Duodenal mucosa (tissue), 2 donors: ENCODE data around the gene LLPH.

ENCODE experiments used
- H3K27ac ChIP-seq: one replicate; pipeline ENCODE4 v1.7.0; 2013; ENCODE audit warnings: low read depth, low read length
- H3K27me3 ChIP-seq, 2 donors: one replicate each; pipeline ENCODE4 v1.7.0; 2013; ENCODE audit warnings: low read length in 2 of 2, control low read depth in 1 of 2; ENCODE audit not compliant: insufficient read depth in 2 of 2, control insufficient read depth in 1 of 2
- H3K36me3 ChIP-seq, 2 donors: one replicate each; pipeline ENCODE4 v1.7.0; 2013; ENCODE audit warnings: low read length in 2 of 2, control low read depth in 1 of 2; ENCODE audit not compliant: insufficient read depth in 2 of 2, control insufficient read depth in 1 of 2
- H3K4me1 ChIP-seq, 2 donors: one replicate each; pipeline ENCODE4 v1.7.0; 2013; ENCODE audit warnings: low read length in 2 of 2, control low read depth in 1 of 2; ENCODE audit not compliant: insufficient read depth in 2 of 2, control insufficient read depth in 1 of 2
- H3K4me3 ChIP-seq, 2 donors: one replicate each; pipeline ENCODE4 v1.7.0; 2013; ENCODE audit warnings: low read length in 2 of 2, low read depth in 1 of 2
- H3K9ac ChIP-seq, 2 donors: one replicate each; pipeline ENCODE4 v1.7.0; 2013; ENCODE audit warnings: low read length in 2 of 2, low read depth in 1 of 2
- H3K9me3 ChIP-seq, 2 donors: one replicate each; pipeline ENCODE4 v1.7.0; 2013; ENCODE audit warnings: low read length in 2 of 2, control low read depth in 1 of 2; ENCODE audit not compliant: control insufficient read depth in 1 of 2

Gene LLPH

GRCh38 chr12:66120477-66120876, 10.1 kb downstream of the LLPH start:
- H3K27ac ChIP-seq, result no peak overlapping the region
- peaks cover 12 to 42% of the 10 kb centered on the region in 2 donors for H3K36me3 ChIP-seq
- no peak overlapping the region for H3K9ac ChIP-seq
- H3K4me1 ChIP-seq, result no peaks in the 10 kb centered on the region
- no peaks in the 10 kb centered on the region for H3K9me3 ChIP-seq
- H3K27me3 ChIP-seq, result no peaks in the 10 kb centered on the region
- H3K4me3 ChIP-seq, result no peak overlapping the region

DNA sequence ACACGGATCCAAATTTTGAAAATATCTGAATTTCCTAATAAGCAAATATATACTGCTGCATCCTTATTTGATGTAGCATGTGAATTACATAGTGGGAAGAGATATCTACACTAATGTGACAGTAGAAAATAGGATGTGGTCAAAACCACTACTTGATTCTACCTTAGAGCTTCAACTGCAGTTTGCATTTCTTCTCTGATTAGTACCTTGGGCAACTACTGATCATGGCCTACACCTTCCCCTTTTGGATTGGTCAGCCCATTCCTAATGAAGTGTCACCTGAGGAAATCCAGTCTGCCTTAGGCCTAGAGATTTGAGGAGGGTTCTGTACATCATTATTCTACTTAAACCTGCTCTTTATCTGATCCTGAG, 10.7 kb downstream of the LLPH start:
- Histone ChIP-seq H3K27ac (no peak overlapping the region), H3K4me1 (no peaks in the 10 kb centered on the region), H3K9ac (no peak overlapping the region), H3K9me3 (no peaks in the 10 kb centered on the region), H3K36me3 (peaks cover 8 to 37% of the 10 kb centered on the region in 2 donors), H3K4me3 (no peak overlapping the region), H3K27me3 (no peaks in the 10 kb centered on the region)

DNA sequence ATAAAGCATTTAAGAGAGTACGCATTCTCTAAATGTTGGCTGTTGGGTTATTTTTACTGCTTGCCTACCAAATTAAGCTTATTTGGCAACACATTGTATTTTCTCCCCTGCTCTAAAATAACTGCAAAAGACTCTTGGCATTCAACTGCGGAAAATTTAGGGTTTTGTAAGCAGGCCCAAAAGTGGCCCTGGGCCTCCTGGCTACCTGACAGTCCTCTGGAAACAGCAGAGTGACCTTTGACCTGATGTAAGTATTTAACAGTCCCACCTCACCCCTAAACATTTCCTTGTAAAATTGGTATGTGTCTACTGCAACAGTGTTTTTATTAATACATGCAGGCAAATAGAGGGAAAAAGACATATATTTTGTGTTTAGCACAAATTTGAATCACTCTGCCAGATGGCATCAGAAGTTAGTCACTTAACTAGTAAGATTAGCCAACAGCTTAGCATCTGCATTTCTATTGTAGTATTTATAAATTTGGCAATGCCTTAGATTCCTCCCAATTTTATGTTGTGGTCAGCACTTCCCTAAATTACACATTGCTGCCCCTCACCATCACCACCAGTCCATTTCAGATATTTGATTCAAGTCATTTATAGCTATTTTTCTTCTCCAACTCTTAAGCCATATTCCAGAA, 11.2 kb downstream of the LLPH start:
- H3K36me3 ChIP-seq, result peaks cover 4 to 32% of the 10 kb centered on the region in 2 donors
- H3K4me1 ChIP-seq, result no peaks in the 10 kb centered on the region
- no peaks in the 10 kb centered on the region for H3K27me3 ChIP-seq
- H3K9me3 ChIP-seq, result no peaks in the 10 kb centered on the region
- H3K4me3 ChIP-seq, result no peak overlapping the region
- no peak overlapping the region for H3K9ac ChIP-seq
- H3K27ac ChIP-seq, result no peak overlapping the region

GRCh38 chr12:66118240-66118891, 12.2 kb downstream of the LLPH start:
- Histone ChIP-seq H3K36me3 (peaks cover 0 to 23% of the 10 kb centered on the region in 2 donors), H3K27me3 (no peaks in the 10 kb centered on the region), H3K9ac (no peak overlapping the region), H3K27ac (no peak overlapping the region), H3K9me3 (no peaks in the 10 kb centered on the region), H3K4me3 (no peak overlapping the region), H3K4me1 (no peaks in the 10 kb centered on the region)

DNA sequence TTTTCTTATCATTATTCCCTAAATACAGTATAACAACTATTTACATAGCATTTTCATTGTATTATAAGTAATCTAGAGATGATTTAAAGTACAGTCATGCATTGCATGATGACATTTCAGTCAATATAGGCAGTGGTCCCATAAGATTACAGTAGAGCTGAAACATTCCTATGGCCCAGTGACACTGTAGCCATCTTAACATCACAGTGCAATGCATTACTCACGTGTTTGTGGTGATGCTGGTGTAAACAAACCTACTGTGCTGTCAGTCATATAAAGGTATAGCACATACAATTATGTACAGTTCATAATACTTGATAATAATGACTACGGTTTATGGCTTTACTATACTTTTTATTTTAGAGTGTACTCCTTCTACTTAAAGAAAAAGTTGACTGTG, 13.3 kb downstream of the LLPH start:
- H3K27ac ChIP-seq, result no peak overlapping the region
- H3K9ac ChIP-seq, result no peak overlapping the region
- H3K9me3 ChIP-seq, result no peaks in the 10 kb centered on the region
- no peaks in the 10 kb centered on the region for H3K4me1 ChIP-seq
- H3K36me3 ChIP-seq, result peaks cover 0 to 13% of the 10 kb centered on the region in 2 donors
- no peaks in the 10 kb centered on the region for H3K27me3 ChIP-seq
- no peak overlapping the region for H3K4me3 ChIP-seq

- H3K4me1 ChIP-seq, result no peaks in the 10 kb centered on the region
- H3K36me3 ChIP-seq, result no peaks in the 10 kb centered on the region
- H3K27ac ChIP-seq, result no peak overlapping the region
- H3K27me3 ChIP-seq, result no peaks in the 10 kb centered on the region
- no peaks in the 10 kb centered on the region for H3K9me3 ChIP-seq
- no peak overlapping the region for H3K9ac ChIP-seq
- no peak overlapping the region for H3K4me3 ChIP-seq
These were observed 15.4 kb downstream of the LLPH start for GRCh38 chr12:66115071-66115600.

- Histone ChIP-seq H3K9me3 (no peaks in the 10 kb centered on the region), H3K27me3 (no peaks in the 10 kb centered on the region), H3K27ac (no peak overlapping the region), H3K4me1 (no peaks in the 10 kb centered on the region), H3K4me3 (no peak overlapping the region), H3K9ac (no peak overlapping the region), H3K36me3 (no peaks in the 10 kb centered on the region)
These were observed 17.1 kb downstream of the LLPH start for GRCh38 chr12:66113471-66113870.

DNA sequence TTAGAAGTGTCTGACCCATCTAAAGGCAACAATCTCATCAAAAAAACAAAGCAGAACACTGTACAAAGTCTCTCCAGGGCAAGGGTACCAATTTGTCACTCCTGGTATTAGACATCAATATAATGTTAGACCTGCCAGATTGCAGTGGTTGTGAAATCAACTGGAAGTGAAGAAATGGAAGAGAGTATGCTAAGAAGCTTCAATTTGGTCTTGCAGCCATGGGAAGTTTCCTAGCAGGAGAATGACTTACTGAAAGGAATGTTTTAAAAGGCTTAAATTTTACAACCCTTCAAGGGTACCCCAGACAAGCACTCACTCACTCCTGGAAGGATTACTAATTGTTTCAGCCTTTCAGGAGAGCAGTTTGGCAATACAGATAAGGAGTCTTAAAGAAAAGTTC, 18.9 kb downstream of the LLPH start:
- Histone ChIP-seq H3K4me1 (peaks cover 0 to 4% of the 10 kb centered on the region in 2 donors), H3K9ac (no peak overlapping the region), H3K27me3 (no peaks in the 10 kb centered on the region), H3K9me3 (no peaks in the 10 kb centered on the region), H3K36me3 (no peaks in the 10 kb centered on the region), H3K4me3 (no peak overlapping the region), H3K27ac (no peak overlapping the region)

GRCh38 chr12:66109056-66109455, 21.5 kb downstream of the LLPH start:
- Histone ChIP-seq H3K27me3 (no peaks in the 10 kb centered on the region), H3K4me1 (peaks cover 0 to 4% of the 10 kb centered on the region in 2 donors), H3K27ac (no peak overlapping the region), H3K9me3 (no peaks in the 10 kb centered on the region), H3K4me3 (no peak overlapping the region), H3K9ac (no peak overlapping the region), H3K36me3 (no peaks in the 10 kb centered on the region)

GRCh38 chr12:66108386-66108785, 22.2 kb downstream of the LLPH start:
- Histone ChIP-seq H3K36me3 (no peaks in the 10 kb centered on the region), H3K27ac (no peak overlapping the region), H3K4me1 (peaks cover 0 to 4% of the 10 kb centered on the region in 2 donors), H3K9ac (no peak overlapping the region), H3K4me3 (no peak overlapping the region), H3K9me3 (no peaks in the 10 kb centered on the region), H3K27me3 (no peaks in the 10 kb centered on the region)
